HEK293 (cell line): Measurements from ENCODE around the gene CLDN1.

ENCODE experiments used
- FEZF1 ChIP-seq: fragments of 450-650 bp; formaldehyde crosslinking; IDR thresholded peaks from 2 replicates; pipeline ENCODE4 v1.5.1; 2016; ENCODE audit warnings: missing biosample characterization, missing genetic modification characterization
- GLIS2 ChIP-seq: fragments of 450-650 bp; formaldehyde crosslinking; IDR thresholded peaks from 2 replicates; pipeline ENCODE4 v1.5.1; 2016; ENCODE audit warnings: missing biosample characterization, missing genetic modification characterization
- HOXC10 ChIP-seq: sonication (generic); formaldehyde crosslinking; IDR thresholded peaks from 2 replicates; pipeline ENCODE4 v1.8.1; 2023; ENCODE audit warnings: mild to moderate bottlenecking, missing genetic modification reagents
- OVOL3 ChIP-seq: fragments of 450-650 bp; formaldehyde crosslinking; IDR thresholded peaks from 2 replicates; pipeline ENCODE4 v1.5.1; 2016; ENCODE audit warnings: missing biosample characterization, missing genetic modification characterization
- ZBTB48 ChIP-seq: fragments of 450-650 bp; formaldehyde crosslinking; IDR thresholded peaks from 2 replicates; pipeline ENCODE4 v1.5.1; 2016; ENCODE audit warnings: missing biosample characterization, missing genetic modification characterization
- ZBTB7A ChIP-seq: fragments of 450-650 bp; formaldehyde crosslinking; IDR thresholded peaks from 2 replicates; pipeline ENCODE4 v1.5.1; 2016; ENCODE audit warnings: low read depth, missing biosample characterization, missing genetic modification characterization
- ZEB2 ChIP-seq: fragments of 450-650 bp; formaldehyde crosslinking; IDR thresholded peaks from 2 replicates; pipeline ENCODE4 v1.5.1; 2016; ENCODE audit warnings: missing biosample characterization, missing genetic modification characterization
- ZNF140 ChIP-seq: fragments of 450-650 bp; formaldehyde crosslinking; IDR thresholded peaks from 2 replicates; pipeline ENCODE4 v1.5.1; 2016; ENCODE audit warnings: missing biosample characterization, missing genetic modification characterization
- ZNF155 ChIP-seq: fragments of 450-650 bp; formaldehyde crosslinking; IDR thresholded peaks from 2 replicates; pipeline ENCODE4 v1.5.1; 2016; ENCODE audit warnings: missing biosample characterization, missing genetic modification characterization
- ZNF214 ChIP-seq: fragments of 450-650 bp; formaldehyde crosslinking; IDR thresholded peaks from 2 replicates; pipeline ENCODE4 v1.5.1; 2017; ENCODE audit warnings: missing biosample characterization, mild to moderate bottlenecking, missing genetic modification characterization, borderline replicate concordance
- ZNF341 ChIP-seq: fragments of 450-650 bp; formaldehyde crosslinking; IDR thresholded peaks from 2 replicates; pipeline ENCODE4; 2016; ENCODE audit warnings: low read depth, missing biosample characterization, missing genetic modification characterization
- ZNF354C ChIP-seq: fragments of 450-650 bp; formaldehyde crosslinking; IDR thresholded peaks from 2 replicates; pipeline ENCODE4 v1.5.1; 2016; ENCODE audit warnings: missing biosample characterization, missing genetic modification characterization, low read depth, borderline replicate concordance
- ZNF394 ChIP-seq: fragments of 450-650 bp; formaldehyde crosslinking; IDR thresholded peaks from 2 replicates; pipeline ENCODE4 v1.5.1; 2016; ENCODE audit warnings: missing biosample characterization, missing genetic modification characterization, mild to moderate bottlenecking, moderate library complexity, borderline replicate concordance
- ZNF416 ChIP-seq: fragments of 450-650 bp; formaldehyde crosslinking; IDR thresholded peaks from 2 replicates; pipeline ENCODE4 v1.5.1; 2016; ENCODE audit warnings: missing biosample characterization, missing genetic modification characterization
- ZNF426 ChIP-seq: fragments of 450-650 bp; formaldehyde crosslinking; IDR thresholded peaks from 2 replicates; pipeline ENCODE4 v1.5.1; 2017; ENCODE audit warnings: missing biosample characterization, missing genetic modification characterization, mild to moderate bottlenecking, inconsistent platforms, moderate library complexity
- ZNF560 ChIP-seq: fragments of 450-650 bp; formaldehyde crosslinking; IDR thresholded peaks from 2 replicates; pipeline ENCODE4 v1.5.1; 2017; ENCODE audit warnings: missing biosample characterization, missing genetic modification characterization, borderline replicate concordance
- ZNF660 ChIP-seq: fragments of 450-650 bp; IDR thresholded peaks from 2 replicates; pipeline ENCODE4 v1.5.1; 2018; ENCODE audit warnings: missing biosample characterization, mild to moderate bottlenecking, missing genetic modification characterization
- ZNF664 ChIP-seq: fragments of 450-650 bp; formaldehyde crosslinking; IDR thresholded peaks from 2 replicates; pipeline ENCODE4 v1.5.1; 2016; ENCODE audit warnings: missing biosample characterization, missing genetic modification characterization
- ZNF747 ChIP-seq: fragments of 450-650 bp; formaldehyde crosslinking; IDR thresholded peaks from 2 replicates; pipeline ENCODE4 v1.5.1; 2016; ENCODE audit warnings: missing biosample characterization, missing genetic modification characterization
- ZNF76 ChIP-seq: fragments of 450-650 bp; formaldehyde crosslinking; IDR thresholded peaks from 2 replicates; pipeline ENCODE4; 2016; ENCODE audit warnings: low read depth, missing biosample characterization, missing genetic modification characterization, borderline replicate concordance
- ZNF785 ChIP-seq: fragments of 450-650 bp; formaldehyde crosslinking; IDR thresholded peaks from 2 replicates; pipeline ENCODE4 v1.5.1; 2016; ENCODE audit warnings: missing biosample characterization, missing genetic modification characterization
- TF ChIP-seq, protein P1 (sequence below): fragments of 450-650 bp; formaldehyde crosslinking; IDR thresholded peaks from 2 replicates; pipeline ENCODE4 v1.5.1; 2016; ENCODE audit warnings: missing biosample characterization, missing genetic modification characterization
- TF ChIP-seq, protein P2 (sequence below): fragments of 450-650 bp; IDR thresholded peaks from 2 replicates; pipeline ENCODE4 v1.5.1; 2018; ENCODE audit warnings: missing biosample characterization, missing genetic modification characterization
- TF ChIP-seq, protein P3 (sequence below): fragments of 450-650 bp; formaldehyde crosslinking; IDR thresholded peaks from 2 replicates; pipeline ENCODE4 v1.5.1; 2016; ENCODE audit warnings: missing biosample characterization, missing genetic modification characterization
- TF ChIP-seq, protein P4 (sequence below): fragments of 450-650 bp; formaldehyde crosslinking; optimal IDR thresholded peaks from 2 replicates; pipeline ENCODE3; 2016; ENCODE audit warnings: missing biosample characterization, mild to moderate bottlenecking, missing genetic modification characterization
- TF ChIP-seq, protein P5 (sequence below): fragments of 450-650 bp; formaldehyde crosslinking; IDR thresholded peaks from 2 replicates; pipeline ENCODE4 v1.5.1; 2016; ENCODE audit warnings: missing biosample characterization, missing genetic modification characterization
- TF ChIP-seq, protein P6 (sequence below): fragments of 450-650 bp; formaldehyde crosslinking; IDR thresholded peaks from 2 replicates; pipeline ENCODE4 v1.5.1; 2016; ENCODE audit warnings: missing biosample characterization, missing genetic modification characterization
- TF ChIP-seq, protein P7 (sequence below): fragments of 450-650 bp; formaldehyde crosslinking; IDR thresholded peaks from 2 replicates; pipeline ENCODE4 v1.5.1; 2016; ENCODE audit warnings: missing biosample characterization, missing genetic modification characterization, low read depth
- TF ChIP-seq, protein P8 (sequence below): fragments of 450-650 bp; formaldehyde crosslinking; IDR thresholded peaks from 2 replicates; pipeline ENCODE4 v1.5.1; 2016; ENCODE audit warnings: missing biosample characterization, missing genetic modification characterization

Gene CLDN1

DNA sequence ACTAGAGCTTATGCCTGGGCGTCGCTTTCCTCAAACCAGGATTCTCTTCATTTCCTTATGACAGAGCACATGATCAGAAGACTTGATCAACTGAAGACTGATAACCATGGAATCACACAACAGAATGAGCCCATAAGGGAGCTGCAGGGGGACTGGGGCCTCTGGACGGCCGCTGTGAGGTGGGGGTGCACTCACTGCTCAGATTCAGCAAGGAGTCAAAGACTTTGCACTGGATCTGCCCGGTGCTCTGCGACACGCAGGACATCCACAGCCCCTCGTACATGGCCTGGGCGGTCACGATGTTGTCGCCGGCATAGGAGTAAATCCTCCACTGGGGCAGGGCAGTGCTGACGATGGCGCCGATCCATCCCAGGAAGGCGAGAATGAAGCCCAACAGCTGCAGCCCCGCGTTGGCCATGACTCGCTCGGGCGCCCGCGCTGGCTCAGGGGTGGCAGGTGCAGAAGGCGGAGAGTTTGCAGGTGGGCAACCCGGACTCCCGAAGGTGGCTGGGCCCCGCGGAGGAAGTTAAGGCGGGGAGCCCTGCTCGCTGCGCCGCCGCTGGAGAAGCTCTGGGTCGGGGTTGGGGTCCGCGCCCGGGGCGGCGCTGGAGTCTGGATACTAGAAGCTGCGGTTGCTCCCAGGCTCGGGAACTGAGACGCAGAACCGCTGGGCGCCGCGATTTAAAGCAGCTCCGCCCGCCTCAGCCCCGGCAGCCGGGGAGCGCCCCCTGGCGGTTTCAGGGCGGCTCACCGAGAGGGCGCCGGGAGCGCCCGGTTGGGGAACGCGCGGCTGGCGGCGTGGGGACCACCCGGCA lies at the start of gene CLDN1 (continued):
- TF ChIP-seq HOXC10 (CRISPR knock-in tag): no peak
- TF ChIP-seq, protein P1, sequence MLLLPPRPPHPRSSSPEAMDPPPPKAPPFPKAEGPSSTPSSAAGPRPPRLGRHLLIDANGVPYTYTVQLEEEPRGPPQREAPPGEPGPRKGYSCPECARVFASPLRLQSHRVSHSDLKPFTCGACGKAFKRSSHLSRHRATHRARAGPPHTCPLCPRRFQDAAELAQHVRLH: no peak
- TF ChIP-seq ZNF354C: no peak
- no peak for TF ChIP-seq FEZF1 (tag by site-specific recombination)
- TF ChIP-seq, protein P2, sequence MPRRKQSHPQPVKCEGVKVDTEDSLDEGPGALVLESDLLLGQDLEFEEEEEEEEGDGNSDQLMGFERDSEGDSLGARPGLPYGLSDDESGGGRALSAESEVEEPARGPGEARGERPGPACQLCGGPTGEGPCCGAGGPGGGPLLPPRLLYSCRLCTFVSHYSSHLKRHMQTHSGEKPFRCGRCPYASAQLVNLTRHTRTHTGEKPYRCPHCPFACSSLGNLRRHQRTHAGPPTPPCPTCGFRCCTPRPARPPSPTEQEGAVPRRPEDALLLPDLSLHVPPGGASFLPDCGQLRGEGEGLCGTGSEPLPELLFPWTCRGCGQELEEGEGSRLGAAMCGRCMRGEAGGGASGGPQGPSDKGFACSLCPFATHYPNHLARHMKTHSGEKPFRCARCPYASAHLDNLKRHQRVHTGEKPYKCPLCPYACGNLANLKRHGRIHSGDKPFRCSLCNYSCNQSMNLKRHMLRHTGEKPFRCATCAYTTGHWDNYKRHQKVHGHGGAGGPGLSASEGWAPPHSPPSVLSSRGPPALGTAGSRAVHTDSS (tag by site-specific recombination): no peak
- TF ChIP-seq ZNF660: peak; percentile 97
- TF ChIP-seq ZBTB7A (tag by site-specific recombination): no peak
- TF ChIP-seq ZNF394 (tag by site-specific recombination): peak; percentile 52; the same call in 1 of the 2 replicates
- no peak for TF ChIP-seq ZNF560 (tag by site-specific recombination)
- no peak for TF ChIP-seq ZNF416 (tag by site-specific recombination)
- TF ChIP-seq ZEB2: peak; percentile 68; the same call in 1 of the 2 replicates
- TF ChIP-seq ZBTB48 (tag by site-specific recombination): no peak
- TF ChIP-seq ZNF155: no peak
- TF ChIP-seq, protein P3, sequence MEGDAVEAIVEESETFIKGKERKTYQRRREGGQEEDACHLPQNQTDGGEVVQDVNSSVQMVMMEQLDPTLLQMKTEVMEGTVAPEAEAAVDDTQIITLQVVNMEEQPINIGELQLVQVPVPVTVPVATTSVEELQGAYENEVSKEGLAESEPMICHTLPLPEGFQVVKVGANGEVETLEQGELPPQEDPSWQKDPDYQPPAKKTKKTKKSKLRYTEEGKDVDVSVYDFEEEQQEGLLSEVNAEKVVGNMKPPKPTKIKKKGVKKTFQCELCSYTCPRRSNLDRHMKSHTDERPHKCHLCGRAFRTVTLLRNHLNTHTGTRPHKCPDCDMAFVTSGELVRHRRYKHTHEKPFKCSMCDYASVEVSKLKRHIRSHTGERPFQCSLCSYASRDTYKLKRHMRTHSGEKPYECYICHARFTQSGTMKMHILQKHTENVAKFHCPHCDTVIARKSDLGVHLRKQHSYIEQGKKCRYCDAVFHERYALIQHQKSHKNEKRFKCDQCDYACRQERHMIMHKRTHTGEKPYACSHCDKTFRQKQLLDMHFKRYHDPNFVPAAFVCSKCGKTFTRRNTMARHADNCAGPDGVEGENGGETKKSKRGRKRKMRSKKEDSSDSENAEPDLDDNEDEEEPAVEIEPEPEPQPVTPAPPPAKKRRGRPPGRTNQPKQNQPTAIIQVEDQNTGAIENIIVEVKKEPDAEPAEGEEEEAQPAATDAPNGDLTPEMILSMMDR (tag by site-specific recombination): peak; percentile 87
- TF ChIP-seq, protein P4, sequence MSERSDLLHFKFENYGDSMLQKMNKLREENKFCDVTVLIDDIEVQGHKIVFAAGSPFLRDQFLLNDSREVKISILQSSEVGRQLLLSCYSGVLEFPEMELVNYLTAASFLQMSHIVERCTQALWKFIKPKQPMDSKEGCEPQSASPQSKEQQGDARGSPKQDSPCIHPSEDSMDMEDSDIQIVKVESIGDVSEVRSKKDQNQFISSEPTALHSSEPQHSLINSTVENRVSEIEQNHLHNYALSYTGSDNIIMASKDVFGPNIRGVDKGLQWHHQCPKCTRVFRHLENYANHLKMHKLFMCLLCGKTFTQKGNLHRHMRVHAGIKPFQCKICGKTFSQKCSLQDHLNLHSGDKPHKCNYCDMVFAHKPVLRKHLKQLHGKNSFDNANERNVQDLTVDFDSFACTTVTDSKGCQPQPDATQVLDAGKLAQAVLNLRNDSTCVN: peak; percentile 85
- TF ChIP-seq, protein P5, sequence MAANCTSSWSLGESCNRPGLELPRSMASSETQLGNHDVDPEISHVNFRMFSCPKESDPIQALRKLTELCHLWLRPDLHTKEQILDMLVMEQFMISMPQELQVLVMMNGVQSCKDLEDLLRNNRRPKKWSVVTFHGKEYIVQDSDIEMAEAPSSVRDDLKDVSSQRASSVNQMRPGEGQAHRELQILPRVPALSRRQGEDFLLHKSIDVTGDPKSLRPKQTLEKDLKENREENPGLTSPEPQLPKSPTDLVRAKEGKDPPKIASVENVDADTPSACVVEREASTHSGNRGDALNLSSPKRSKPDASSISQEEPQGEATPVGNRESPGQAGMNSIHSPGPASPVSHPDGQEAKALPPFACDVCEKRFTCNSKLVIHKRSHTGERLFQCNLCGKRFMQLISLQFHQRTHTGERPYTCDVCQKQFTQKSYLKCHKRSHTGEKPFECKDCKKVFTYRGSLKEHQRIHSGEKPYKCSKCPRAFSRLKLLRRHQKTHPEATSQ (tag by site-specific recombination): no peak
- TF ChIP-seq ZNF664 (tag by site-specific recombination): no peak
- no peak for TF ChIP-seq ZNF747 (tag by site-specific recombination)
- TF ChIP-seq ZNF140 (tag by site-specific recombination): no peak
- TF ChIP-seq, protein P6, sequence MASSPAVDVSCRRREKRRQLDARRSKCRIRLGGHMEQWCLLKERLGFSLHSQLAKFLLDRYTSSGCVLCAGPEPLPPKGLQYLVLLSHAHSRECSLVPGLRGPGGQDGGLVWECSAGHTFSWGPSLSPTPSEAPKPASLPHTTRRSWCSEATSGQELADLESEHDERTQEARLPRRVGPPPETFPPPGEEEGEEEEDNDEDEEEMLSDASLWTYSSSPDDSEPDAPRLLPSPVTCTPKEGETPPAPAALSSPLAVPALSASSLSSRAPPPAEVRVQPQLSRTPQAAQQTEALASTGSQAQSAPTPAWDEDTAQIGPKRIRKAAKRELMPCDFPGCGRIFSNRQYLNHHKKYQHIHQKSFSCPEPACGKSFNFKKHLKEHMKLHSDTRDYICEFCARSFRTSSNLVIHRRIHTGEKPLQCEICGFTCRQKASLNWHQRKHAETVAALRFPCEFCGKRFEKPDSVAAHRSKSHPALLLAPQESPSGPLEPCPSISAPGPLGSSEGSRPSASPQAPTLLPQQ: peak; percentile 70; the same call in 1 of the 2 replicates
- TF ChIP-seq ZNF426 (tag by site-specific recombination): no peak
- no peak for TF ChIP-seq ZNF76 (tag by site-specific recombination)
- TF ChIP-seq, protein P7, sequence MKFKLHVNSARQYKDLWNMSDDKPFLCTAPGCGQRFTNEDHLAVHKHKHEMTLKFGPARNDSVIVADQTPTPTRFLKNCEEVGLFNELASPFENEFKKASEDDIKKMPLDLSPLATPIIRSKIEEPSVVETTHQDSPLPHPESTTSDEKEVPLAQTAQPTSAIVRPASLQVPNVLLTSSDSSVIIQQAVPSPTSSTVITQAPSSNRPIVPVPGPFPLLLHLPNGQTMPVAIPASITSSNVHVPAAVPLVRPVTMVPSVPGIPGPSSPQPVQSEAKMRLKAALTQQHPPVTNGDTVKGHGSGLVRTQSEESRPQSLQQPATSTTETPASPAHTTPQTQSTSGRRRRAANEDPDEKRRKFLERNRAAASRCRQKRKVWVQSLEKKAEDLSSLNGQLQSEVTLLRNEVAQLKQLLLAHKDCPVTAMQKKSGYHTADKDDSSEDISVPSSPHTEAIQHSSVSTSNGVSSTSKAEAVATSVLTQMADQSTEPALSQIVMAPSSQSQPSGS (tag by site-specific recombination): no peak
- TF ChIP-seq ZNF214: no peak
- TF ChIP-seq OVOL3 (tag by site-specific recombination): no peak
- TF ChIP-seq, protein P8, sequence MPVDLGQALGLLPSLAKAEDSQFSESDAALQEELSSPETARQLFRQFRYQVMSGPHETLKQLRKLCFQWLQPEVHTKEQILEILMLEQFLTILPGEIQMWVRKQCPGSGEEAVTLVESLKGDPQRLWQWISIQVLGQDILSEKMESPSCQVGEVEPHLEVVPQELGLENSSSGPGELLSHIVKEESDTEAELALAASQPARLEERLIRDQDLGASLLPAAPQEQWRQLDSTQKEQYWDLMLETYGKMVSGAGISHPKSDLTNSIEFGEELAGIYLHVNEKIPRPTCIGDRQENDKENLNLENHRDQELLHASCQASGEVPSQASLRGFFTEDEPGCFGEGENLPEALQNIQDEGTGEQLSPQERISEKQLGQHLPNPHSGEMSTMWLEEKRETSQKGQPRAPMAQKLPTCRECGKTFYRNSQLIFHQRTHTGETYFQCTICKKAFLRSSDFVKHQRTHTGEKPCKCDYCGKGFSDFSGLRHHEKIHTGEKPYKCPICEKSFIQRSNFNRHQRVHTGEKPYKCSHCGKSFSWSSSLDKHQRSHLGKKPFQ (tag by site-specific recombination): no peak
- TF ChIP-seq ZNF785 (tag by site-specific recombination): no peak
- peak; percentile 57; the same call in 1 of the 2 replicates for TF ChIP-seq GLIS2 (tag by site-specific recombination)
- TF ChIP-seq ZNF341 (tag by site-specific recombination): no peak; the same call in 1 of the 2 replicates
